Daoy (cell line): ENCODE measurements around the gene L3MBTL2. TPM values are rescaled to one million over a fixed set of nuclear protein-coding genes. Genes with fewer than 3 reads are reported as not detected.

ENCODE experiments used
- DNase-seq: peaks from one replicate; pipeline ENCODE4 v3.0.0-alpha.2; 2015; ENCODE audit warnings: low read depth
- total RNA-seq: library from RNA; depleted of rRNA; stranded (reverse); fragments of >200 nt; shearing (Covaris generic); gene quantifications from 2 replicates; pipeline ENCODE4 v1.2.3, GENCODE V29; 2014

L3MBTL2 gene
- total RNA-seq, 1 experiment from 2014 or later: 30.6 TPM

GRCh38 chr22:41215409-41215808 is 10.3 kb downstream of the L3MBTL2 start:
- DNase-seq: no peak

GRCh38 chr22:41215926-41216325 is 10.8 kb downstream of the L3MBTL2 start:
- no peak for DNase-seq

GRCh38 chr22:41216984-41217383 is 11.9 kb downstream of the L3MBTL2 start:
- DNase-seq: no peak

GRCh38 chr22:41217553-41218157 is 12.5 kb downstream of the L3MBTL2 start:
- no peak for DNase-seq

GRCh38 chr22:41222846-41223507 is 17.9 kb downstream of the L3MBTL2 start:
- no peak for DNase-seq

GRCh38 chr22:41223535-41223934 is 18.4 kb downstream of the L3MBTL2 start:
- no peak for DNase-seq

GRCh38 chr22:41226723-41227655 is 21.9 kb downstream of the L3MBTL2 start:
- DNase-seq: no peak

GRCh38 chr22:41229215-41229614 is 24.1 kb downstream of the L3MBTL2 start:
- DNase-seq: no peak

- no peak for DNase-seq
Observed at GRCh38 chr22:41229730-41230400, 24.8 kb downstream of the L3MBTL2 start.

GRCh38 chr22:41230401-41230785 is 25.3 kb downstream of the L3MBTL2 start:
- no peak for DNase-seq

- no peak for DNase-seq
Observed at GRCh38 chr22:41231369-41231768, 26.3 kb downstream of the L3MBTL2 start.

- DNase-seq: no peak
Observed at GRCh38 chr22:41234815-41235695, 29.9 kb downstream of the L3MBTL2 start.

- DNase-seq: no peak
Observed at GRCh38 chr22:41237036-41237706, 32.1 kb downstream of the L3MBTL2 start.

GRCh38 chr22:41237707-41238569 is 32.8 kb downstream of the L3MBTL2 start:
- peak; percentile 62 for DNase-seq

GRCh38 chr22:41238570-41239442 is 33.7 kb downstream of the L3MBTL2 start:
- no peak for DNase-seq

- DNase-seq: no peak
Observed at GRCh38 chr22:41239443-41240128, 34.5 kb downstream of the L3MBTL2 start.

- no peak for DNase-seq
Observed at GRCh38 chr22:41240377-41241132, 35.4 kb downstream of the L3MBTL2 start, which contains the start of gene CHADL. Gene CHADL (minus strand): TSS chr22:41240931. CDS start chr22:41240881, 50 bp downstream.
